DMS53 (cell line): Measurements from ENCODE around the gene PPRC1.

Experiments used
- DNase-seq: peaks from one replicate; lab custom pipeline; 2025; lab: John Stamatoyannopoulos, UW

The PPRC1 gene

GRCh38 chr10:102119417-102120141 is 13.3 kb upstream of the PPRC1 start:
- DNase-seq, result peak; percentile 67

- peak; percentile 90 for DNase-seq
These were observed 12.5 kb upstream of the PPRC1 start, which contains the start of gene LDB1 for GRCh38 chr10:102120142-102120990. Gene LDB1 (minus strand): TSS chr10:102120368. CDS start chr10:102120110, 258 bp downstream.

DNA sequence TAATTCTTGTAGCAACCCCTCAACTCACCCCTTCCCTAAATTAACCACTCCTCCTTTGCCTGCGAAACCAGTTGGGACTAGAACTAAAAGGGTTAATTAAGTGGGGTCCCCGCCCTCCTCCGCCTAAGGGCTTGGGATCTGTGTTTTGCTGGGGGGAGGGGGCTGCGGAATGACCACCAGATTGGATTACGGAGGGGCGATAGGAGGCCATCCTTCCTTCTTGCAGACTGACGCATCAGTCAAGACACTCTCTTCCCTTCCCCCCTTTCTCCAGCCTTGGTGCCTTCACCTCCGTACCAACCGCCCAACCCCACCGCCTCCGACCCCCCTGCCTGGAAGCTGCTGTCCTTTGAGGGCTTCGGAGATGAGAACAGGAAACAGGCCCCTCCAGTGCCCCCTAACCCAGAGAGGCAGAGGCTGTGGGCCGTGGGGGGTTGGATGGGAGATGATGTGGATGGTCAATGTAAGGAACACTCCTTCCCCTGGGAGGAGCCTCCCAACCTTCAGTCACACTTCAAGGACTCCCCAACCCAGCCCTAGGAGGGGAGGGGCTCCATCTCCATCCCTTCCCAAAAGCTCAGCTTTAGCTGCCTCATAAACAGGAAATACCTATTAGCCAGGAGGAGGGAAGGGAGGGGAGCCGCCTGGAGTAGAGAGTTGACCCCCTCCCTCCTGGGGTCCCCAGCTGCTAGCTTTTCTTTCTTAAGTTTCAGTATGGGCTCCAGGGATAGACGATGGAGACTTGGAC is 11.7 kb upstream of the PPRC1 start:
- DNase-seq, result no peak

- no peak for DNase-seq
These were observed 11.0 kb upstream of the PPRC1 start for GRCh38 chr10:102121739-102122372.

DNA sequence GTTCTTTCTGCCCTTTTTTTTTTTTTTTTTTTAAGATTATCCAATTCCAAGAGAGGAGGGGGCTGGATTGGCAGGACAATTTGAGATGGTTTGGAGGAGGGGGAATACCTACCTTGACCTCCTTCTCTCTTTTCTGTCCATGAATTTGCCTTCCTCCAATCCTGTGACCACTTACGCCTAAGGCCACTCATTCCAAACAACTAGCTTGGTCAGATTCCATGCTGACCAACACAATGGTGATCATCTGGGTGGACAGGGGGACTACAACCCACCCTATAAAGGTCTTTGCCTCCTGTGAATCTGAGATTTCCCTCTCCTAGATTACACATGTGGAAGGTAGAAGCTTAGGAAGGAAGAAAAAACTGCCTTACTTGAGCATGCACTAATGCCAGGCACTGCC is 10.4 kb upstream of the PPRC1 start:
- DNase-seq, result no peak

DNA sequence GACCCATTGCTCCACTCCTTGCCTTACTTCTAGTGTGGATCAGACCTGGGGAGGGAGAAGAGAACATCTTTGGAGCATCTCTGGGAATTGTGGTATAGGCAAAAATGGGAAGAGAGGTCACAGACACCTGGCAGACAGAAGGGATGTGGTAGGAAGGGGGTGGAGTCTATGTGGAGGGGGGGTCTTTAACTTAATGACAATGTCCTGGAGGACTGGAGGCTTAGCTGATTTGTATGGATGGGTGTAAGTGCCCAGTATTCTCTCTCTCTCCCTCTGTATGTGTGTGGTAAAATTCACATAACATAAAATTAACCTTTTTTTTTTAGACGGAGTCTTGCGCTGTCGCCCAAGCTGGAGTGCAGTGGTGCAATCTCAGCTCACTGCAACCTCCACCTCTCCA is 9.6 kb upstream of the PPRC1 start:
- no peak for DNase-seq

- peak; percentile 90 for DNase-seq
These were observed 1.3 kb upstream of the PPRC1 start for GRCh38 chr10:102131286-102132170.

DNA sequence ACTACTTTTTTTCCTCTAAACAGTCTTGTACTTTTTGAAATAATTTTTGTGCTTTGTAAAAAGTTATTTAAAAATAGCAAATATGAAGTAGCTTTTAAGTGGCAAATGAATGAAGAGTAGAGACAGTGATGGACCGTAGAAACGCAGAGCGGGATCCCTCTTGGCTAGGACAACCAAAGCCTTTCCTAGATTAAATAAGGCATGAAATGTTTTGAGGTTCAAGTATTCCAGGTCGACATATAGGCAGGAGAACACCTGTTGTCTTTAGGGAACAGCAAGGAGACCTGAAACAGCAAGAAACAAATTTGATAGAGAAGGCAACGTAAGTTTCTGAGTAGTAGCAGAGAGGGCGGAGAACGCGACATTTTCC is 662 bp upstream of the PPRC1 start:
- no peak for DNase-seq

GRCh38 chr10:102133373-102134195 is 744 bp downstream of the PPRC1 start:
- DNase-seq, result peak; percentile 82

GRCh38 chr10:102134416-102134815 is 1.6 kb downstream of the PPRC1 start:
- no peak for DNase-seq

GRCh38 chr10:102135956-102136526 is 3.2 kb downstream of the PPRC1 start:
- peak; percentile 78 for DNase-seq

DNA sequence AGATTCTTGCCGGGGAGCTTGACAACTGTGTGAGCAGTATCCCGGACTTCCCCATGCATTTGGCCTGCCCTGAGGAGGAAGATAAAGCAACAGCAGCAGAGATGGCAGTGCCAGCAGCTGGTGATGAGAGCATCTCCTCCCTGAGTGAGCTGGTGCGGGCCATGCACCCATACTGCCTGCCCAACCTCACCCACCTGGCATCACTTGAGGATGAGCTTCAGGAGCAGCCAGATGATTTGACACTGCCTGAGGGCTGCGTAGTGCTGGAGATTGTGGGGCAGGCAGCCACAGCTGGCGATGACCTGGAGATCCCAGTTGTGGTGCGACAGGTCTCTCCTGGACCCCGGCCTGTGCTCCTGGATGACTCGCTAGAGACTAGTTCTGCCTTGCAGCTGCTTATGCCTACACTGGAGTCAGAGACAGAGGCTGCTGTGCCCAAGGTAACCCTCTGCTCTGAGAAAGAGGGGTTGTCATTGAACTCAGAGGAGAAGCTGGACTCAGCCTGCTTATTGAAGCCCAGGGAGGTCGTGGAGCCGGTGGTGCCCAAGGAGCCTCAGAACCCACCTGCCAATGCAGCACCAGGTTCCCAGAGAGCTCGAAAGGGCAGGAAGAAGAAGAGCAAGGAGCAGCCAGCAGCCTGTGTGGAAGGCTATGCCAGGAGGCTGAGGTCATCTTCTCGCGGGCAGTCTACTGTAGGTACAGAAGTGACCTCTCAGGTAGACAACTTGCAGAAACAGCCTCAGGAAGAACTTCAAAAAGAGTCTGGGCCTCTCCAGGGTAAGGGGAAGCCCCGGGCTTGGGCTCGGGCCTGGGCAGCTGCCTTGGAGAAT is 6.7 kb downstream of the PPRC1 start:
- no peak for DNase-seq

GRCh38 chr10:102140218-102140617 is 7.4 kb downstream of the PPRC1 start:
- no peak for DNase-seq

DNA sequence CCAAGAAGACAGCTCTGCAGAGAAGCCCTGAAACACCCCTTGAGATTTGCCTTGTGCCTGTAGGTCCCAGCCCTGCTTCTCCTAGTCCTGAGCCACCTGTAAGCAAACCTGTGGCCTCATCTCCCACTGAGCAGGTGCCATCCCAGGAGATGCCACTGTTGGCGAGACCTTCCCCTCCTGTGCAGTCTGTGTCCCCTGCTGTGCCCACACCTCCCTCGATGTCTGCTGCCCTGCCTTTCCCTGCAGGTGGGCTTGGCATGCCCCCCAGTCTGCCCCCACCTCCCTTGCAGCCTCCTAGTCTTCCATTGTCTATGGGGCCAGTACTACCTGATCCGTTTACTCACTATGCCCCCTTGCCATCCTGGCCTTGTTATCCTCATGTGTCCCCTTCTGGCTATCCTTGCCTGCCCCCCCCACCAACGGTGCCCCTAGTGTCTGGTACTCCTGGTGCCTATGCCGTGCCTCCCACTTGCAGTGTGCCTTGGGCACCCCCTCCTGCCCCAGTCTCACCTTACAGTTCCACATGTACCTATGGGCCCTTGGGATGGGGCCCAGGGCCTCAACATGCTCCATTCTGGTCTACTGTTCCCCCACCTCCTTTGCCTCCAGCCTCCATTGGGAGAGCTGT is 8.2 kb downstream of the PPRC1 start:
- DNase-seq, result no peak

- DNase-seq, result no peak
These were observed 8.8 kb downstream of the PPRC1 start for GRCh38 chr10:102141583-102142107.

GRCh38 chr10:102146971-102147428 is 14.2 kb downstream of the PPRC1 start:
- DNase-seq, result no peak

GRCh38 chr10:102147561-102147960 is 14.7 kb downstream of the PPRC1 start:
- no peak for DNase-seq

DNA sequence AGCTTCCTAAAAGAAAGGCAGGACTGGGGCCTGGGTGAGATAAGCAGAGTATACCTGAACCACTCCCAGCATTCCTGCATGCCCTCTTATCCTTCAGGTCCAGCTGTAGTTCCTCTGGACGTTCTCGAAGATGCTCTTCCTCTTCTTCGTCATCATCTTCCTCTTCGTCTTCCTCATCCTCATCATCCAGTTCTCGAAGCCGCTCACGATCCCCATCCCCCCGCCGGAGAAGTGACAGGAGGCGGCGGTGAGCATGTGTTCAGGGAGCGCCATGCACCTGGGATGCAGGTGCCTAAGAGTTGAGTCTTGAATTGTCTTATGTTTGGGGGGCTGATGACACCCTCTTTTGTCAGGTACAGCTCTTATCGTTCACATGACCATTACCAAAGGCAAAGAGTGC is 15.4 kb downstream of the PPRC1 start:
- DNase-seq, result no peak
